Measurements from ENCODE around the gene PPP1R7. TPM values are rescaled to one million over a fixed set of nuclear protein-coding genes. Genes with fewer than 3 reads are reported as not detected.

Gene PPP1R7
- total RNA-seq, 1 experiment from 2014 or later = 49.1 TPM

GRCh38 chr2:241218131-241219029, 68.1 kb downstream of the PPP1R7 start (continued):
- TF ChIP-seq, protein P1, sequence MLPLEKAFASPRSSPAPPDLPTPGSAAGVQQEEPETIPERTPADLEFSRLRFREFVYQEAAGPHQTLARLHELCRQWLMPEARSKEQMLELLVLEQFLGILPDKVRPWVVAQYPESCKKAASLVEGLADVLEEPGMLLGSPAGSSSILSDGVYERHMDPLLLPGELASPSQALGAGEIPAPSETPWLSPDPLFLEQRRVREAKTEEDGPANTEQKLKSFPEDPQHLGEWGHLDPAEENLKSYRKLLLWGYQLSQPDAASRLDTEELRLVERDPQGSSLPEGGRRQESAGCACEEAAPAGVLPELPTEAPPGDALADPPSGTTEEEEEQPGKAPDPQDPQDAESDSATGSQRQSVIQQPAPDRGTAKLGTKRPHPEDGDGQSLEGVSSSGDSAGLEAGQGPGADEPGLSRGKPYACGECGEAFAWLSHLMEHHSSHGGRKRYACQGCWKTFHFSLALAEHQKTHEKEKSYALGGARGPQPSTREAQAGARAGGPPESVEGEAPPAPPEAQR (CRISPR knock-in tag; IDR thresholded peaks at IDR 0.05) = no peak
- TF ChIP-seq TP53 (CRISPR knock-in tag; IDR thresholded peaks at IDR 0.05) (peak; percentile 73; the same call in 1 of the 2 replicates), PRDM15 (CRISPR knock-in tag; IDR thresholded peaks at IDR 0.05) (peak; percentile 49), ATF3 (CRISPR knock-in tag; conservative IDR thresholded peaks at IDR 0.05) (no peak), ZMAT4 (CRISPR knock-in tag; IDR thresholded peaks at IDR 0.05) (no peak), ZNF396 (CRISPR knock-in tag; IDR thresholded peaks at IDR 0.05; ENCODE audit: borderline replicate concordance) (no peak), SOX15 (CRISPR knock-in tag; IDR thresholded peaks at IDR 0.05) (no peak), SMAD4 (CRISPR knock-in tag; IDR thresholded peaks at IDR 0.05) (0 out of 2 replicates have a peak, but pooled peaks have one; percentile 24), CREB1 (CRISPR knock-in tag; IDR thresholded peaks at IDR 0.05) (peak; percentile 66; the same call in 1 of the 2 replicates), ZNF232 (CRISPR knock-in tag; IDR thresholded peaks at IDR 0.05) (peak; percentile 85; the same call in 1 of the 2 replicates), ZNF138 (CRISPR knock-in tag; conservative IDR thresholded peaks at IDR 0.05) (0 out of 2 replicates have a peak, but pooled peaks have one; percentile 80), TEAD4 (CRISPR knock-in tag; IDR thresholded peaks at IDR 0.05) (0 out of 2 replicates have a peak, but pooled peaks have one; percentile 70), CDX4 (CRISPR knock-in tag; IDR thresholded peaks at IDR 0.05; ENCODE audit: borderline replicate concordance) (no peak), CBFB (CRISPR knock-in tag; IDR thresholded peaks at IDR 0.05; ENCODE audit: low read depth) (0 out of 2 replicates have a peak, but pooled peaks have one; percentile 43), FOXP1 (CRISPR knock-in tag; IDR thresholded peaks at IDR 0.05; ENCODE audit: borderline replicate concordance) (peak; percentile 91), ZNF425 (CRISPR knock-in tag; conservative IDR thresholded peaks at IDR 0.05) (no peak), GABPB1 (CRISPR knock-in tag; IDR thresholded peaks at IDR 0.05) (peak; percentile 54; the same call in 1 of the 2 replicates), NR3C1 (CRISPR knock-in tag; conservative IDR thresholded peaks at IDR 0.05; ENCODE audit: low read depth) (no peak), MXD4 (CRISPR knock-in tag; IDR thresholded peaks at IDR 0.05; ENCODE audit: borderline replicate concordance) (no peak)
- TF ChIP-seq, protein P2, sequence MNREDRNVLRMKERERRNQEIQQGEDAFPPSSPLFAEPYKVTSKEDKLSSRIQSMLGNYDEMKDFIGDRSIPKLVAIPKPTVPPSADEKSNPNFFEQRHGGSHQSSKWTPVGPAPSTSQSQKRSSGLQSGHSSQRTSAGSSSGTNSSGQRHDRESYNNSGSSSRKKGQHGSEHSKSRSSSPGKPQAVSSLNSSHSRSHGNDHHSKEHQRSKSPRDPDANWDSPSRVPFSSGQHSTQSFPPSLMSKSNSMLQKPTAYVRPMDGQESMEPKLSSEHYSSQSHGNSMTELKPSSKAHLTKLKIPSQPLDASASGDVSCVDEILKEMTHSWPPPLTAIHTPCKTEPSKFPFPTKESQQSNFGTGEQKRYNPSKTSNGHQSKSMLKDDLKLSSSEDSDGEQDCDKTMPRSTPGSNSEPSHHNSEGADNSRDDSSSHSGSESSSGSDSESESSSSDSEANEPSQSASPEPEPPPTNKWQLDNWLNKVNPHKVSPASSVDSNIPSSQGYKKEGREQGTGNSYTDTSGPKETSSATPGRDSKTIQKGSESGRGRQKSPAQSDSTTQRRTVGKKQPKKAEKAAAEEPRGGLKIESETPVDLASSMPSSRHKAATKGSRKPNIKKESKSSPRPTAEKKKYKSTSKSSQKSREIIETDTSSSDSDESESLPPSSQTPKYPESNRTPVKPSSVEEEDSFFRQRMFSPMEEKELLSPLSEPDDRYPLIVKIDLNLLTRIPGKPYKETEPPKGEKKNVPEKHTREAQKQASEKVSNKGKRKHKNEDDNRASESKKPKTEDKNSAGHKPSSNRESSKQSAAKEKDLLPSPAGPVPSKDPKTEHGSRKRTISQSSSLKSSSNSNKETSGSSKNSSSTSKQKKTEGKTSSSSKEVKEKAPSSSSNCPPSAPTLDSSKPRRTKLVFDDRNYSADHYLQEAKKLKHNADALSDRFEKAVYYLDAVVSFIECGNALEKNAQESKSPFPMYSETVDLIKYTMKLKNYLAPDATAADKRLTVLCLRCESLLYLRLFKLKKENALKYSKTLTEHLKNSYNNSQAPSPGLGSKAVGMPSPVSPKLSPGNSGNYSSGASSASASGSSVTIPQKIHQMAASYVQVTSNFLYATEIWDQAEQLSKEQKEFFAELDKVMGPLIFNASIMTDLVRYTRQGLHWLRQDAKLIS (CRISPR knock-in tag; IDR thresholded peaks at IDR 0.05; ENCODE audit: borderline replicate concordance) = no peak
- TF ChIP-seq, protein P3, sequence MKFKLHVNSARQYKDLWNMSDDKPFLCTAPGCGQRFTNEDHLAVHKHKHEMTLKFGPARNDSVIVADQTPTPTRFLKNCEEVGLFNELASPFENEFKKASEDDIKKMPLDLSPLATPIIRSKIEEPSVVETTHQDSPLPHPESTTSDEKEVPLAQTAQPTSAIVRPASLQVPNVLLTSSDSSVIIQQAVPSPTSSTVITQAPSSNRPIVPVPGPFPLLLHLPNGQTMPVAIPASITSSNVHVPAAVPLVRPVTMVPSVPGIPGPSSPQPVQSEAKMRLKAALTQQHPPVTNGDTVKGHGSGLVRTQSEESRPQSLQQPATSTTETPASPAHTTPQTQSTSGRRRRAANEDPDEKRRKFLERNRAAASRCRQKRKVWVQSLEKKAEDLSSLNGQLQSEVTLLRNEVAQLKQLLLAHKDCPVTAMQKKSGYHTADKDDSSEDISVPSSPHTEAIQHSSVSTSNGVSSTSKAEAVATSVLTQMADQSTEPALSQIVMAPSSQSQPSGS (CRISPR knock-in tag; IDR thresholded peaks at IDR 0.05; ENCODE audit: borderline replicate concordance, low read depth) = no peak

All from WTC11 (cell line).